Adipose tissue (tissue), 3 donors: ENCODE results near the gene FBXO3. TPM values are rescaled to one million over a fixed set of nuclear protein-coding genes. Genes with fewer than 3 reads are reported as not detected.
"Not testable (repeated sequence)": the region's sequence is repeated elsewhere in the genome, so short reads cannot be mapped to it uniquely, and the experiment has no call there.

Experiments
- H3K27ac ChIP-seq: one replicate; pipeline ENCODE4 v1.5.1; 2013; ENCODE audit warnings: low read depth, low read length
- WGBS, 3 donors: extraction: QIAGEN DNeasy Blood & Tissue Kit; methylation state at CpG; one replicate each; pipeline ENCODE4 v1.1.7; 2013; 5-methylcytosine and 5-hydroxymethylcytosine counted together
- polyA plus RNA-seq, 3 donors: library from polyadenylated mRNA; stranded (reverse); fragments of 200-250 nt; gene quantifications; one replicate each; pipeline ENCODE4 v1.2.3, GENCODE V29; 2013
- donor health status: healthy with polysubstance abuse.
- donor health status: Bipolar disorder and iron deficiency.
- donor health status: healthy.

The FBXO3 gene
- 10 to 100 TPM; 17.2 to 27.3 (median 21.4) TPM for polyA plus RNA-seq

GRCh38 chr11:33773987-33774735, at the start of gene FBXO3:
Gene FBXO3 (minus strand): TSS chr11:33774520. CDS start chr11:33774497, 23 bp downstream.
- H3K27ac ChIP-seq, result no peak within 1 kb of the TSS
- WGBS, 3 donors, result 0 to 1% (median 0%) methylated on average over 58 to 64 of the region's 64 CpGs

GRCh38 chr11:33822981-33823380, 48.7 kb upstream of the FBXO3 start:
- not testable (repeated sequence) for H3K27ac ChIP-seq
- 24 to 59% (median 56%) methylated on average over 3 of the region's 3 CpGs for WGBS, 3 donors

DNA sequence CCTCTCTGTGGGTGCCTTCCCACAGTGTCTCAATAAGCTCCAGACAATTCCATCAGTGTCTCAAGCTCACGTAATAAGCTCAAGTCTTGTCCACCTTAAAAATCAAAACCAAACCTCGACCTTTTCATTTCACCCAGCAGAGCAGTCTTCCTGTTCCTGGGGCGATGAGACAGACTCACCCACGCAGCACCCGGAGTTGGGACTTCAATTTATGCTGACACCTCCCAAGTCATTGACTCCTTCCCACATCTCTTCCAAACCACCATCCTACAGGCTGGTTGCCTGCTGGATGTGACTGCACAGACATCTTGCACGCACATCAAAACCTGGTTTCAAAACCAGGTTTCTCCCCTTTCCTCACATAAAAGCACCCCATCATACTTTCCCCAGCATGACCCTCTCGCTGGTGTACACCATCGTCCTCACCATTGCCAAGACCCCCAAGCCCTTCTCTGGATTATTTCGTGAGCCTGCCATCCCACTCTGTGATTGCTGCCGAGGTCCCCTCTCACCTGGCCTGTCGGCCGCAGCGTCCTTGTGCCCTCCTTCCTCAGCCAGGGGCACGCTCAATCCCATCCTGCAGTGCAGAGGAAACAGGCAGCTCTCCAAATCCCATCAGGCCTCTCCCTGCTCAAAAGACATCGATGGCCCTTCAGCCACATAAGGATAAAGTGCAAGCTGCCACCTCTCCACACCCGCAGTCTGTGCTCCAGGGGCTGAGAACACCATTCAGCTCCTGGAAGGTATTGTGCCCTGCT, 45.1 kb upstream of the FBXO3 start:
- WGBS, 3 donors, result 54 to 71% (median 62%) methylated on average over 16 of the region's 16 CpGs
- H3K27ac ChIP-seq, result no peak overlapping the region

DNA sequence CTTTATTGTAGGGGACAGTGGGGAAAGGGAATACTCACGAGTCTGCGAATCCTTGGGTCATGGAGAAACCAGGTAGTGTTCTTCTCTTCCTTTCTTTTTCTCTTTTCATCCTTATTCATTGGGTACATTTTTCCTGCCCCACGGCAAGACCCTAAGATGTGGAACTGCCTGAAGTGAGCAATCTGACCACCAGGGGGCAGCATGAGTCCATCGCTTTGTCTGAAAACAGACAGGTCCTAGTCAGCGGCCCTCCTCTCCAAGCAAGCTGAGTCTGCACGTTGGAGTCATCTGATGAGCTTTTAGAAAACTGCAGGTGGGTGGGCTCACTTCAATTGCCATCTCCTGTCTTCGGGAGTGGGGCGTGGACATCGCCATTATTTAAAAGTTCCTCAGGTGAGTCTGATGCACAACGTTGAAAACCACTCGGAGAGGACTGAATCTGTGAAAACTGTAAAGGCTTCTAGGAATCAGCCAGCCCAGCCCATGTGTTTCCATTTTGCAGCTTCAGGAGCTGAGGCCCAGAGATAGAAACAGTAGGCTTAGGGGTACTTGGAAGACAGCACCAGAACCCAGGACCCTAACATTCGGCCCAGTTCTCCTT, 34.0 kb upstream of the FBXO3 start:
- H3K27ac ChIP-seq, result no peak overlapping the region
- WGBS, 3 donors, result 22 to 30% (median 26%) methylated on average over 12 of the region's 12 CpGs

DNA sequence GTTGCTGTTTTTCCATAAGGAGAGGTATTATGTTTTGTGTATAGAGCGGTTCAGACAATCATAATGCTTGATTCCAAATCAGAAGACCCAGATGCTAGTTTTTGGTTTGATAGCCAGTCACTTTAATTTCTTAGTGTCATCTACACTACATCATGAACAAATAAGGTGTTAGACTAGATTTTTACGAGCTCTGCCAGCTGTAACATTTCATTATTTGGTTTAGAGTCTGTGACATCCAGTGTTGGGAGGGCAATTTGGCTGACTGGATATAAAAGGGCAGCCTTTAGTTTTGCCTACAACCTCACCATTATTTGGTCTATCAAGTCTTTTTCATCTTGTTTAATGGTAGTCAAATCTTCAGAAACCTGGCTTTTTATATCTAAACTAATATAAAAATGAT, 30.2 kb upstream of the FBXO3 start:
- H3K27ac ChIP-seq, result no peak overlapping the region
- WGBS, 3 donors, result 68 to 88% (median 79%) methylated on average over 2 of the region's 2 CpGs

DNA sequence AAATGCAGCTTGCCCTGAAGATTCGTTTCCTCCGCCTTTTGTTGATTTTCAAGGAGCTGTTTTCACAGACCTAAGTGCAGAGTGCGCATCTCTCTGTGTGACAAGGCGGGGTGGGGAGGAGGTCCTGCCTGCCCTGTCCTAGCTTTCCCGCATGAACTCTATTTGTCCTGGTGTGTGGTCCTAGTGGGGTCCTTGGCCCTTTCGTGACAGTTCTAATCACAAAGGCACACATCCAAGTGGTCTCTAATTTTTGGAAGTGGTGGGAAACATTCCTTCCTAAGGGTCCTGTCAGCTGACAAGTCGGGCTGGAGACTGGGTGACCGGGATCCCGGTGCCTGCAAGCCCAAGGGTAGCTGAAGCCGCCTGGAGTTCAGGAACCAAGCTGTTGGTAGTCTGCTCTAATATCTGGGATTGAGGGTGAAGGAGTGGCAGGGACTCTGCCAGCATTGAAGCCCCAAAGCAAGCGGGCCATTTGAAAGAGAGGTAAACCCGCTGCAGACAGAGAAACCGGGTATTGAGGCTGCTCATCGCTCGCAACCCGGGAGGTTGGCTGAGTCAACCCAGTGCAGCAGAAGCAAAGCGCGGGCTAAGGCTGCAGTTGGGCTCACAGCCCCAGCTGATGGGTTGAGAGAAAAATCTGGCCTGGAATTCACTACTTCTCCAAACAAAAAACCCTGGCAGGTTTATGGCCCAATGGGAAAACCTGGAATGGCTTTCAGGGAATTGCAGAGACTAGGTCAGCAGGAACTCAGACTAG, 28.1 kb upstream of the FBXO3 start:
- no peak overlapping the region for H3K27ac ChIP-seq
- WGBS, 3 donors, result 2 to 6% (median 5%) methylated on average over 18 of the region's 18 CpGs

GRCh38 chr11:33801821-33802193, 27.5 kb upstream of the FBXO3 start:
- H3K27ac ChIP-seq, result no peak overlapping the region
- 12 to 39% (median 39%) methylated on average over 7 of the region's 7 CpGs for WGBS, 3 donors

GRCh38 chr11:33797879-33798278, 23.6 kb upstream of the FBXO3 start:
- no peak overlapping the region for H3K27ac ChIP-seq
- 88 to 96% (median 93%) methylated on average over 3 of the region's 3 CpGs for WGBS, 3 donors

DNA sequence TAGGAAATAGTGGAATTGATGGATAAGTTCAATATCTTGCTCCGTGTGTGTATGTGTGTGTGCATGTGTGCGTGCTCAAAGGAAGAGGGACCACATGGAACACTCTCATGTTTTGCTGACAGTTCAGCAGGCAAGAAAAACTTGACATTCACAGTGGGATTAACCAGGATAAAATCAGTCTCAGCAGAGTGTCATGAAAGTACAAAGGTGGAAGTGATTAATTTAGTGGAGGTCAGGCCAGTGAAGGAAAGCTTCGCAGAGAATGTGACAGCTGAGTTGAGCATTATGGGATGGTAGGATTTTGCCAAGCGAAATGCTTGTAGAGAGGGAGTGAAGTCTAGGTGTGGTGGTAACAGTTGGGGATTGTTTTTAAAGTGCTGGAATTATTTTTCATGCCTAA, 15.7 kb upstream of the FBXO3 start:
- 46 to 72% (median 66%) methylated on average over 4 of the region's 4 CpGs for WGBS, 3 donors
- no peak overlapping the region for H3K27ac ChIP-seq

DNA sequence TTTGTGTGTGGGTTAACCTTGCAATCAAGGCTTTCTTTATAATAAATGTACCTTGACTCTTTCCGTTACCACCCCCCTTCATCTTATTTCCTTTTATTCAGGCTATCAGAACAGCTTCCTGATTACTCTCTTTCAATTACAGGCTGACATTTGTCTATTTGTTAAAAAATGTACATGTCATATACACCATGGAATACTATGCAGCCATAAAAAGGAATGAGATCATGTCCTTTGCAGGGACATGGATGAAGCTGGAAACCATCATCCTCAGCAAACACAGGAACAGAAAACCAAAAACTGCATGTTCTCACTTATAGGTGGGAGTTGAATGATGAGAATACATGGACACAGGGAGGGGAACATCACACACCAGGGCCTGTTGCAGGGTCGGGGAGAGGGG, 13.8 kb upstream of the FBXO3 start:
- WGBS, 3 donors, result 89 to 91% (median 90%) methylated on average over 2 of the region's 2 CpGs
- not testable (repeated sequence) for H3K27ac ChIP-seq

DNA sequence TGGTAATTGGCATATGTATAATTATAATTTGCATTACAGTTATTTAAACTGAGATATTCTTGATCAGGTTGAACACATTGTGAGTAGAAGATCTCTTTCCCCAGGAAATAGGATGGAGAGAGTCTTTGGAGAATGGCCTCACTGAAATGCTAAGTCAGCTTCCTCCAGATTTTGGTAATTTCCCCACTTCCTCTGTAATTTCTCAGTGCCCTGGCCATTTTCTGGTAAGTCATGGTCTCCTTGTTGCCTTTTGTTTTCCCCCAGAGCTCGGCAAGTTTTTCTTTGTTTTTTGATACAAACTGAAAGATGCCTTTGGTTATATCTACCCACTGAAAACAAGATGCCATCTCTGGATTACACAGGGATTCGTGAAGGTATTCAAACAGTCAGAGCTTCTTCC, 12.8 kb upstream of the FBXO3 start:
- WGBS, 3 donors, result 58 to 66% (median 60%) methylated on average over 2 of the region's 2 CpGs
- H3K27ac ChIP-seq, result no peak overlapping the region

GRCh38 chr11:33785609-33786008, 11.3 kb upstream of the FBXO3 start:
- WGBS, 3 donors, result 36 to 94% (median 93%) methylated on average over 3 of the region's 3 CpGs
- no peak overlapping the region for H3K27ac ChIP-seq

GRCh38 chr11:33779849-33780528, 5.7 kb upstream of the FBXO3 start:
- WGBS, 3 donors, result 66 to 71% (median 69%) methylated on average over 7 of the region's 7 CpGs
- no peak overlapping the region for H3K27ac ChIP-seq

DNA sequence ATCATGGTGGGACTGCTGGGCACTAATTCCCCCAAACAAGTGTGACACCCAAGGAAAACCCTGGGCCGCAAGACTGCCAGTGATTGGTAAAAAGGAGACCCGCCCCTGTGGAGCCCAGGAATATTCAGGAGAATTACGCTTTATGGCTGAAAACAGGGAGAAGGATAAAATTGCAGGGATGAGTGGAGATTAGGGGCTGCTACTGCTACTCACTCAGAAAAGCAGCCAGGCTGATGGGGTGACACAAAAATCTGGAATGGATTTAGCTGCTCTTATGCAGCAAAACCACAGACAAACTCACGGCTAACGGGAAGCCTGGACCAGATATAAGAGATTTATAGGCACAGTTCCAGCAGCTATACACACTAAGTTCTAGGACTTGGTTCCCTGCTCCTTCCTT, 4.4 kb upstream of the FBXO3 start:
- WGBS, 3 donors, result 44 to 70% (median 46%) methylated on average over 5 of the region's 5 CpGs
- no peak overlapping the region for H3K27ac ChIP-seq

DNA sequence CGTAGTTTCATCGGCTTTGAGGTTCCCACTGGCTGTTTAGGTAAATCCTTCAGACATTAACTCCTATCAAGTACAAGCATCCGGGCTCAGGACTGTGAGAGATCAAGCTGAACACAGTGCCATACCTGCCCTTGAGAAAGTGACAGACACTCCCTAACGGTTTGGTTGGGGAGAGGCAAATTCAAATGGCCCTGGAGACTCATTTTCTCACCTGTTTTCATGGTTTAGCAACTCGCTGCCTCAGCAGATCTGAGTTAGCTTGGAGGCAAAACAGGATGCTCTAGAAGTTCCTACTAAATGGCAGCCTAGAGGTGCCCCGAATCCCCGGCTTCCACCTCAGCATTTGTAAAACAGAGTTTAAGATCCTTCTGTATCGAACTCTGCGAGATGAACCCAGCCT, 3.6 kb upstream of the FBXO3 start:
- H3K27ac ChIP-seq, result no peak overlapping the region
- 75 to 82% (median 79%) methylated on average over 9 of the region's 9 CpGs for WGBS, 3 donors

DNA sequence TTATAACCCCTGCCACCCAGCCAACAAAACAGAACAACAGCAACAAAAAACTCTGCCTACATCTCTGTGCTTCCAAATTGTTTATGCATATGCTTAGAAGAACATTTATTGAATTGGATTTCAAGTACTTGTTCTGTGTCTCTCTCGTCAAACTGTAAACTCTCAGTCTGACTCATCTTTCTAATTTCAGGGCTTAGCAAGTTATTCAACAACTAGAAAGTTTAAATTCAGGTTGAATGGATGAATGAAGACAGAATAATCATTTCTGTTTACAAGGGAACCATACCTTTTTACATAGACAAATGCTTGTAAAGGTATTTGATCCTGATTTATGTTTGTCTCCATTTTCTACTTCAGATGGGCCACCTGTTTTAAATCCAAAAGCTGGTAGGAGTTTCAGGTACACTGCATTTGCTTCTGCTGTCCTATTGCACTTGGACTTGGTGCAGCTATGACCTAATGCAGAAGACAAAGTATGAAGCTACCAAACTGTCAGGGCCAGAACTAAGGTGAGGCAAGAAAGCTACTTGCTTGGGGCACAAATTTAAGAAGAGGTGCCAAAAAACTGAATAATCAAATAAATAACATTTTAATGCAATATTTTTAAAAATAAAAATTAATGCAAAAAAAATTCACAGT, 1.6 kb upstream of the FBXO3 start:
- H3K27ac ChIP-seq, result no peak overlapping the region
- 66 to 76% (median 73%) methylated on average over 1 of the region's 1 CpG for WGBS, 3 donors

DNA sequence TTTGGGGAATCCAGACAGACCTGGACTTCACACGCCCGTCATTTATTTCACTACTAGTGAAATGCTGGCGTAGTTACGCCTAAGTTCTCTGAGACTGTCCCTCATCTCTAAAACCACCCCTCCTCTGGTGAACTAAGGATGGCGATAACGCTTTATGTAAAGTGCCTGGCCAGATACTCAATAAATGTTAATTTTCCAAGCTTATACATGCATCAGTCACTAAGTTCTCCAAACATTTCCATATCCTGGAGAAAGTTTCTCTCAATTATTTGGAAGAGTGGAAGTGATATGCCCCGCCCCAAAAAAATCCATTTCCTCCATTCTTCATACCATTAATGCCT, 1.1 kb upstream of the FBXO3 start:
- no peak overlapping the region for H3K27ac ChIP-seq
- WGBS, 3 donors, result 74 to 87% (median 83%) methylated on average over 7 of the region's 7 CpGs
